IMR-90 (cell line): ENCODE measurements around the gene ESR2. TPM values are rescaled to one million over a fixed set of nuclear protein-coding genes. Genes with fewer than 3 reads are reported as not detected.

ENCODE experiments used
- ATAC-seq: fragments of 200-7000 bp; cut with Tn5 transposase; 2 replicates; pipeline ENCODE4 v1.9.1; 2020; ENCODE audit warnings: low read depth, mild to moderate bottlenecking, moderate library complexity
- BruUV-seq: library from RNA; stranded (reverse); fragments of 400-500 nt; replicated peaks from 2 replicates; lab custom pipeline; 2021; lab: Mats Ljungman, UMichigan
- CTCF ChIA-PET: fragments of 300-600 bp; formaldehyde crosslinking; extraction: SDS; loops from one replicate; lab custom pipeline; 2021; ENCODE audit warnings: antibody characterized with exemption; lab: Yijun Ruan, JAX
- POLR2A ChIA-PET: fragments of 300-600 bp; sonication (Branson Sonifier 250); formaldehyde crosslinking; loops from one replicate; lab custom pipeline; 2022; ENCODE audit warnings: antibody characterized with exemption; ENCODE audit not compliant: unreplicated experiment; lab: Charles Lee
- DNase-seq: peaks from one replicate; pipeline ENCODE4 v3.0.0; 2013
- H2AFZ ChIP-seq: replicated peaks from 2 replicates; pipeline ENCODE3; 2013; ENCODE audit warnings: low read length, mild to moderate bottlenecking; ENCODE audit not compliant: poor library complexity
- H2AK5ac ChIP-seq: 2 replicates; pipeline ENCODE4 v1.6.1; 2013; ENCODE audit warnings: low read depth, low read length, inconsistent platforms
- H2AK9ac ChIP-seq: replicated peaks from 2 replicates; pipeline ENCODE3; 2013; ENCODE audit warnings: mild to moderate bottlenecking, low read depth, low read length, moderate library complexity; ENCODE audit not compliant: poor library complexity
- H2BK120ac ChIP-seq: 2 replicates; pipeline ENCODE4 v1.6.1; 2013; ENCODE audit warnings: low read depth, low read length, inconsistent platforms
- H2BK15ac ChIP-seq: 3 replicates; pipeline ENCODE4 v1.6.1; 2013; ENCODE audit warnings: low read depth, low read length, inconsistent platforms
- H2BK20ac ChIP-seq: 2 replicates; pipeline ENCODE4 v1.6.1; 2013; ENCODE audit warnings: low read depth, mild to moderate bottlenecking, inconsistent platforms, low read length, moderate library complexity
- H2BK5ac ChIP-seq: 2 replicates; pipeline ENCODE4 v1.6.1; 2013; ENCODE audit warnings: mild to moderate bottlenecking, low read depth, low read length, inconsistent platforms; ENCODE audit not compliant: poor library complexity, severe bottlenecking
- H3K14ac ChIP-seq: replicated peaks from 2 replicates; pipeline ENCODE4 v1.6.1; 2013; ENCODE audit warnings: low read depth, low read length, inconsistent platforms
- H3K18ac ChIP-seq: 2 replicates; pipeline ENCODE4 v1.6.1; 2013; ENCODE audit warnings: low read depth, low read length, control low read depth
- H3K23ac ChIP-seq: 2 replicates; pipeline ENCODE4 v1.6.1; 2013; ENCODE audit warnings: low read depth, low read length, inconsistent platforms
- H3K27ac ChIP-seq: 2 replicates; pipeline ENCODE4 v1.5.1; 2013; ENCODE audit warnings: mild to moderate bottlenecking, control low read depth, low read length; ENCODE audit not compliant: insufficient read depth
- H3K27me3 ChIP-seq: 2 replicates; pipeline ENCODE4 v1.6.1; 2013; ENCODE audit warnings: low read length; ENCODE audit not compliant: control insufficient read depth, insufficient read depth
- H3K36me3 ChIP-seq: 2 replicates; pipeline ENCODE4 v1.6.1; 2013; ENCODE audit warnings: low read length, mixed read lengths; ENCODE audit not compliant: control insufficient read depth, insufficient read depth
- H3K4ac ChIP-seq: 2 replicates; pipeline ENCODE4 v1.6.1; 2013; ENCODE audit warnings: low read depth, low read length, inconsistent platforms
- H3K4me1 ChIP-seq: 2 replicates; pipeline ENCODE4 v1.6.1; 2013; ENCODE audit warnings: low read length, mixed read lengths; ENCODE audit not compliant: control insufficient read depth, insufficient read depth
- H3K4me2 ChIP-seq: 2 replicates; pipeline ENCODE4 v1.6.1; 2013; ENCODE audit warnings: low read depth, mild to moderate bottlenecking, control low read depth, low read length, moderate library complexity
- H3K4me3 ChIP-seq: 2 replicates; pipeline ENCODE4 v1.5.1; 2013; ENCODE audit warnings: low read depth, mild to moderate bottlenecking, control low read depth, low read length, moderate library complexity; ENCODE audit not compliant: insufficient read depth
- H3K56ac ChIP-seq: 2 replicates; pipeline ENCODE4 v1.6.1; 2013; ENCODE audit warnings: low read length, inconsistent platforms; ENCODE audit not compliant: insufficient read depth; ENCODE audit errors: extremely low read depth
- H3K79me1 ChIP-seq, 2 experiments: 2 replicates each; pipeline ENCODE4 v1.6.1; 2013; ENCODE audit warnings: low read length in 2 of 2, inconsistent platforms in 1 of 2, low read depth in 1 of 2
- H3K9ac ChIP-seq: 2 replicates; pipeline ENCODE4 v1.6.1; 2013; ENCODE audit warnings: low read depth, low read length, control low read depth
- H3K9me1 ChIP-seq: 2 replicates; pipeline ENCODE4 v1.6.1; 2013; ENCODE audit warnings: low read length, inconsistent platforms; ENCODE audit not compliant: insufficient read depth
- H3K9me3 ChIP-seq: 2 replicates; pipeline ENCODE4 v1.6.1; 2013; ENCODE audit warnings: low read length; ENCODE audit not compliant: control insufficient read depth, insufficient read depth
- H4K20me1 ChIP-seq: 2 replicates; pipeline ENCODE4 v1.6.1; 2013; ENCODE audit warnings: low read length, inconsistent platforms; ENCODE audit not compliant: insufficient read depth
- H4K5ac ChIP-seq: 2 replicates; pipeline ENCODE4 v1.6.1; 2013; ENCODE audit warnings: mild to moderate bottlenecking, low read depth, low read length, control low read depth
- H4K8ac ChIP-seq, 2 experiments: 2 replicates each; pipeline ENCODE4 v1.6.1; 2013; ENCODE audit warnings: low read depth in 2 of 2, low read length in 2 of 2, control low read depth in 1 of 2, inconsistent platforms in 1 of 2
- H4K91ac ChIP-seq: 2 replicates; pipeline ENCODE4 v1.6.1; 2013; ENCODE audit warnings: low read depth, low read length, inconsistent platforms; ENCODE audit not compliant: insufficient read depth
- BHLHE40 ChIP-seq: fragments of 150-350 bp; IDR thresholded peaks from 2 replicates; pipeline ENCODE4 v1.6.1; 2016; ENCODE audit warnings: mild to moderate bottlenecking, low read depth, low read length
- CEBPB ChIP-seq: IDR thresholded peaks from 2 replicates; pipeline ENCODE4 v1.6.1; 2012; ENCODE audit warnings: low read depth, low read length, improper control_type of control experiment
- CHD1 ChIP-seq: IDR thresholded peaks from 2 replicates; pipeline ENCODE4 v1.6.1; 2012; ENCODE audit warnings: low read depth, low read length, improper control_type of control experiment
- CTCF ChIP-seq: conservative IDR thresholded peaks from 2 replicates; pipeline ENCODE4 v1.5.1; 2012; ENCODE audit warnings: mild to moderate bottlenecking, low read depth, low read length, improper control_type of control experiment
- FOS ChIP-seq: fragments of 150-350 bp; IDR thresholded peaks from 2 replicates; pipeline ENCODE4 v1.6.1; 2016; ENCODE audit warnings: low read depth, low read length
- MAFK ChIP-seq: IDR thresholded peaks from 2 replicates; pipeline ENCODE4 v1.6.1; 2012; ENCODE audit warnings: low read depth, low read length, improper control_type of control experiment
- MAZ ChIP-seq: IDR thresholded peaks from 2 replicates; pipeline ENCODE4 v1.6.1; 2012; ENCODE audit warnings: low read depth, mild to moderate bottlenecking, low read length, improper control_type of control experiment, moderate library complexity, borderline replicate concordance
- MXI1 ChIP-seq: IDR thresholded peaks from 2 replicates; pipeline ENCODE4 v1.6.1; 2012; ENCODE audit warnings: low read depth, mild to moderate bottlenecking, low read length, moderate library complexity, borderline replicate concordance
- NFE2L2 ChIP-seq: fragments of 150-350 bp; IDR thresholded peaks from 2 replicates; pipeline ENCODE4 v1.6.1; 2016; ENCODE audit warnings: low read depth, mild to moderate bottlenecking, low read length
- POLR2A ChIP-seq: IDR thresholded peaks from 2 replicates; pipeline ENCODE4 v1.6.1; 2012; ENCODE audit warnings: mild to moderate bottlenecking, low read depth, low read length
- RAD21 ChIP-seq: IDR thresholded peaks from 2 replicates; pipeline ENCODE4 v1.6.1; 2012; ENCODE audit warnings: low read length, improper control_type of control experiment
- RCOR1 ChIP-seq: IDR thresholded peaks from 2 replicates; pipeline ENCODE4 v1.6.1; 2012; ENCODE audit warnings: mild to moderate bottlenecking, low read length, improper control_type of control experiment; ENCODE audit not compliant: insufficient replicate concordance
- RFX5 ChIP-seq: IDR thresholded peaks from 2 replicates; pipeline ENCODE4 v1.8.0; 2012; ENCODE audit warnings: low read depth, mild to moderate bottlenecking, low read length, moderate library complexity
- SMC3 ChIP-seq: fragments of 150-350 bp; IDR thresholded peaks from 2 replicates; pipeline ENCODE4 v1.6.1; 2016; ENCODE audit warnings: low read depth, mild to moderate bottlenecking, antibody characterized with exemption, low read length, moderate library complexity
- USF2 ChIP-seq: fragments of 150-350 bp; IDR thresholded peaks from 2 replicates; pipeline ENCODE4 v1.6.1; 2017; ENCODE audit warnings: mild to moderate bottlenecking, antibody characterized with exemption, low read length, low read depth
- WGBS, 2 experiments: methylation state at CpG; one replicate each; pipeline versions ENCODE4 v1.1.5 to v1.1.7; 2013; ENCODE audit warnings: missing lambda C conversion rate in 2 of 2; ENCODE audit not compliant: insufficient read length in 1 of 2; ENCODE audit errors: extremely low coverage in 2 of 2; 5-methylcytosine and 5-hydroxymethylcytosine counted together
- dilution Hi-C: fragments of 300-500 bp; cut with HindIII; formaldehyde crosslinking; loops from one replicate; pipeline ENCODE4 v1.14.3; 2018; ENCODE audit warnings: low sequenced_read_pairs; ENCODE audit not compliant: unreplicated experiment
- in situ Hi-C: fragments of 300-500 bp; cut with MboI; formaldehyde crosslinking; loops from 3 replicates; pipeline ENCODE4 v1.14.3; 2019; ENCODE audit warnings: low sequenced_read_pairs, inconsistent platforms, mixed read lengths
- intact Hi-C: fragments of 100-400 bp; cut with micrococcal nuclease; formaldehyde crosslinking; loops from 2 replicates; pipeline ENCODE4 v1.10.0; 2022
- polyA plus RNA-seq, 3 experiments: library from polyadenylated mRNA; depleted of rRNA; stranded (reverse); fragments of >200 nt; gene quantifications; 2 replicates each; pipeline ENCODE4 v1.2.3, GENCODE V29; 2012; ENCODE audit warnings: low replicate concordance in 1 of 3
- total RNA-seq: library from RNA; depleted of rRNA; stranded (reverse); fragments of >200 nt; gene quantifications from 2 replicates; pipeline ENCODE4 v1.2.3, GENCODE V29; 2012
- TF ChIP-seq, protein P1 (sequence below): fragments of 150-350 bp; IDR thresholded peaks from 2 replicates; pipeline ENCODE4 v1.6.1; 2016; ENCODE audit warnings: low read depth, mild to moderate bottlenecking, low read length, moderate library complexity, borderline replicate concordance

The ESR2 gene
- total and polyA plus RNA-seq, 2 of the 4 experiments (the other 2 are of a cell fraction), result under 0.01 to 0.03 TPM

DNA sequence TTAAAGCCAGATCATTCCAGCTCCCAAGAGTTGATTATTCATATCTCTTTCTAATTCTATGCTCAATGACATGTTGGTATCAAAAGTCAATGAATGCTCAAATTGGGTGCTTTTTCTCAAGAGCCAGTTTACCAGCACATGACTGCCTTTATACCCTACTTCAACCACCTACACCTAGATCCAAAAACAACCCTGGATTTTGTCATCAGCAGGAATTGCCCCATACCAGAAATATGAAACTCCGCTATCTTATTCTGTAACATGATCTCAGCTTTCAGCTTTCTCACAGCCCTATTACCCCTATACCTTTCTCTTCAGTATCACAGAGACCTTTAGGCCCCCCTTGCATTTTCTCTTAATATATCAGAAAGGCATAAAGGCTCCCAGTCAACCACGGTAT lies 32.3 kb upstream of the ESR2 start:
- DNase-seq, result no peak
- dilution Hi-C loops, result no loop called here
- no peak overlapping the region for H4K91ac ChIP-seq
- H3K56ac ChIP-seq, result no peak overlapping the region
- ATAC-seq, result no peak
- no peak overlapping the region for H3K4ac ChIP-seq
- no peak for TF ChIP-seq MAFK
- TF ChIP-seq SMC3, result no peak
- no peak for TF ChIP-seq CHD1
- TF ChIP-seq NFE2L2, result no peak
- TF ChIP-seq CEBPB, result no peak
- no peak for TF ChIP-seq RCOR1
- no peak for TF ChIP-seq MXI1
- TF ChIP-seq FOS, result no peak
- TF ChIP-seq, protein P1, sequence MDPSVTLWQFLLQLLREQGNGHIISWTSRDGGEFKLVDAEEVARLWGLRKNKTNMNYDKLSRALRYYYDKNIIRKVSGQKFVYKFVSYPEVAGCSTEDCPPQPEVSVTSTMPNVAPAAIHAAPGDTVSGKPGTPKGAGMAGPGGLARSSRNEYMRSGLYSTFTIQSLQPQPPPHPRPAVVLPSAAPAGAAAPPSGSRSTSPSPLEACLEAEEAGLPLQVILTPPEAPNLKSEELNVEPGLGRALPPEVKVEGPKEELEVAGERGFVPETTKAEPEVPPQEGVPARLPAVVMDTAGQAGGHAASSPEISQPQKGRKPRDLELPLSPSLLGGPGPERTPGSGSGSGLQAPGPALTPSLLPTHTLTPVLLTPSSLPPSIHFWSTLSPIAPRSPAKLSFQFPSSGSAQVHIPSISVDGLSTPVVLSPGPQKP, result no peak
- no peak for TF ChIP-seq USF2
- TF ChIP-seq BHLHE40, result no peak
- TF ChIP-seq MAZ, result no peak
- TF ChIP-seq RAD21, result no peak
- TF ChIP-seq CTCF, result no peak
- no peak for TF ChIP-seq RFX5
- TF ChIP-seq POLR2A, result no peak
- POLR2A ChIA-PET, result no interaction called here
- H3K4me1 ChIP-seq, result no peaks in the 10 kb centered on the region
- in situ Hi-C loops, result no loop called here
- H4K8ac ChIP-seq, result no peak overlapping the region
- no peak overlapping the region for H2BK20ac ChIP-seq
- no TSS peak for BruUV-seq
- no peaks in the 10 kb centered on the region for H3K79me1 ChIP-seq
- H3K27me3 ChIP-seq, result no peaks in the 10 kb centered on the region
- no peak overlapping the region for H3K14ac ChIP-seq
- intact Hi-C loops, result no loop called here
- no peak overlapping the region for H3K9ac ChIP-seq
- no peak overlapping the region for H2BK15ac ChIP-seq
- H2AK5ac ChIP-seq, result no peak overlapping the region
- H2AK9ac ChIP-seq, result no peak overlapping the region
- CTCF ChIA-PET, result no interaction called here
- no CpG with 5 or more reads among the region's 2 CpGs for WGBS, 2 experiments
- no peaks in the 10 kb centered on the region for H3K9me1 ChIP-seq
- no peak overlapping the region for H3K4me2 ChIP-seq
- no peak overlapping the region for H2AFZ ChIP-seq
- H3K36me3 ChIP-seq, result no peaks in the 10 kb centered on the region
- H3K23ac ChIP-seq, result no peak overlapping the region
- no peaks in the 10 kb centered on the region for H4K20me1 ChIP-seq
- H3K27ac ChIP-seq, result no peak overlapping the region
- H2BK5ac ChIP-seq, result no peak overlapping the region
- H3K4me3 ChIP-seq, result no peak overlapping the region
- no peak overlapping the region for H2BK120ac ChIP-seq
- H4K5ac ChIP-seq, result no peak overlapping the region
- no peaks in the 10 kb centered on the region for H3K9me3 ChIP-seq
- H3K18ac ChIP-seq, result no peak overlapping the region
